C4-2B (cell line): ENCODE results near the gene SEC23A.
A peak's percentile ranks its signal among the peaks of the same experiment; 100 is the strongest.

ENCODE experiments used
- CTCF ChIP-seq: fragments of 450-650 bp; conservative IDR thresholded peaks from 2 replicates; pipeline ENCODE4 v1.5.1; 2017; ENCODE audit warnings: mild to moderate bottlenecking
- ZFX ChIP-seq: fragments of 450-650 bp; IDR thresholded peaks from 2 replicates; pipeline ENCODE4 v1.6.1; 2017

DNA sequence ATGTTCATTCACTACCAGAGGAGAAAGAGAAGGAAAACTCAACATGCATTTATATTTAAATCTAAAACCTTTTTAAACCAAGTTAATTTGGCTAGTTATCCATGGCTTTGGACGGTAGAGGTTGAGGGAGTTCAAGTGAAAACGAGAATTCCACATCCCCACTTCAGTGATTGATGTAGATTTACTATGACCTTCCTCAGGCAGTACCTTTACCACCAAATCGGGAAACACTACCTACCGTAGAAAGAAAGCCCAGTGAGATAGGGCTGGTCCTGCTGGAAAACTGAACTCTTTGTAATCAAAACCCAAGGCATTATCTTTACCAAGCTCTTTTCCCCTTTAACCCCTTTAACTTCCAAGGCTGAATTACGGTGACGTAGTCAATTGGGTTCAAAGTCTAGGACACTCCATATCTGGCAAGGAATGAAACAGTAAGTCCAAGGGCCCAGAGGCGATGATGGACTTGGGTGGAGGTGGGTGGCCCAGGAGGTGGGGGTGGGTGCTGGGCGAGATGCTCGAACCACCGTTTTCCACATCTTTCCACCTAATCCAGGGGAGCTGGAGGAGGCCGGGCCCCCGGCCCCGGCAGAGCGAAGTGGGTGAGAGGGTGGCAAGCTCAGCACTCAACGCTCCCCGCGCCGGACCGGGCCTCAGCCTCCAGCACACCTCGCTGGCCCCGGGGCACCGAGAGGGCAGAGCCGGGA, 618 bp downstream of the SEC23A start:
- TF ChIP-seq CTCF = no peak
- peak; percentile 18; the same call in 1 of the 2 replicates for TF ChIP-seq ZFX
